HG02870 (cell line): ENCODE results near the gene PTAFR.
"Not testable (repeated sequence)": the region's sequence is repeated elsewhere in the genome, so short reads cannot be mapped to it uniquely, and the experiment has no call there.

Experiments used
- ATAC-seq: cut with Tn5 transposase; IDR thresholded peaks from one replicate; pipeline ENCODE4 v1.9.1; 2021; ENCODE audit warnings: mild to moderate bottlenecking, moderate library complexity; ENCODE audit not compliant: unreplicated experiment

PTAFR gene

DNA sequence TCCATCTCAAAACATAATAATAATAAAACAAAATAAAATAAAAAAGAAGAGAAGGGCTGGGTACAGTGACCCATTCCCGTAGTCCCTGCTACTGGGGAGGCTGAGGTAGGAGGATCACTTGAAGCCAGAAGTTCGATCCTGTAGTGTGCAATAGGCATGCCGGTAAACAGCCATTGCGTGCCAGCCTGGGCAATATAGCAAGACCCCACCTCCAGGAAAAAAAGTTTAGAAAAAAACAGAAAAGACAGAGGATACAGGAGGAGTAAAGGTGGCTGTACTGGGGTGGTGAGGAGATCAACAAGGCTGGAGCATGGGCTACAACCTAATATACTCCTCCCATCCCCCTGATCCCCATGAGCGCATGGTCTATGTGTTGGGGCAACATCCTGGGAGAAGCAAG is 30.8 kb downstream of the PTAFR start:
- no peak for ATAC-seq

- ATAC-seq: peak; percentile 81
Measured at GRCh38 chr1:28144203-28145135, 32.0 kb downstream of the PTAFR start.

- no peak for ATAC-seq
Measured at GRCh38 chr1:28143496-28144202, 32.8 kb downstream of the PTAFR start.

- ATAC-seq: no peak
Measured at GRCh38 chr1:28141685-28142084, 34.8 kb downstream of the PTAFR start.

GRCh38 chr1:28139866-28140265 is 36.6 kb downstream of the PTAFR start:
- ATAC-seq: not testable (repeated sequence)

DNA sequence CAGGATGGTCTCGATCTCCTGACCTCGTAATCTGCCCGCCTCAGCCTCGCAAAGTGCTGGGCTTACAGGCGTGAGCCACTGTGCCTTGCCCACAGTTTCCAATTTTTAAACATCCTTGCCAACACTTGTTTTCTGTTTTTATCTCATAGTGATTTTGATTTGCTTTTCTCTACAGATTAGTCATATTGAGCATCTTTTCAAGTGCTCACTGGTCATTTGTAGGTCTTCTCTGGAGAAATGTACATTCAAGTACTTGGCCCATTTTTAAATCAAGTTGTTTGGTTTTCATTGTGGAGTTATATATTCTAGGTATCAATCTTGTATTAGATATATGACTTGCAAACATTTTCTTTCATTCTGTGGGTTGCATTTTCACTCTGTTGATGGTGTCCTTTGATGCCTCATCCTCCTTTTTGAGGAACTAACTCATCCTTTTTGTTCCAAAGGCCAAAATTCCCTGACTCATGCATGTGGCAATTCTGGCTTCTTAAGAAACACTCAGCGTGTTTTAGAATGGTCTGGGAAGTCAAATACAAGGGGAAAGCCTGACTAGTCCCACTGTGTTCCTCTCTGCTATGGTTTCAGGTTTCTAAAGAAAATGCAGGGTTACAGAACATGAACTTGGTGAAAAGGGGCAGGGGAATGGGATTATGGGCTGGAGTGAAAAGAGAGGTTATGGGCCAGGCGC is 37.3 kb downstream of the PTAFR start:
- no peak for ATAC-seq

- ATAC-seq: no peak
Measured at GRCh38 chr1:28136922-28137613, 39.4 kb downstream of the PTAFR start.

DNA sequence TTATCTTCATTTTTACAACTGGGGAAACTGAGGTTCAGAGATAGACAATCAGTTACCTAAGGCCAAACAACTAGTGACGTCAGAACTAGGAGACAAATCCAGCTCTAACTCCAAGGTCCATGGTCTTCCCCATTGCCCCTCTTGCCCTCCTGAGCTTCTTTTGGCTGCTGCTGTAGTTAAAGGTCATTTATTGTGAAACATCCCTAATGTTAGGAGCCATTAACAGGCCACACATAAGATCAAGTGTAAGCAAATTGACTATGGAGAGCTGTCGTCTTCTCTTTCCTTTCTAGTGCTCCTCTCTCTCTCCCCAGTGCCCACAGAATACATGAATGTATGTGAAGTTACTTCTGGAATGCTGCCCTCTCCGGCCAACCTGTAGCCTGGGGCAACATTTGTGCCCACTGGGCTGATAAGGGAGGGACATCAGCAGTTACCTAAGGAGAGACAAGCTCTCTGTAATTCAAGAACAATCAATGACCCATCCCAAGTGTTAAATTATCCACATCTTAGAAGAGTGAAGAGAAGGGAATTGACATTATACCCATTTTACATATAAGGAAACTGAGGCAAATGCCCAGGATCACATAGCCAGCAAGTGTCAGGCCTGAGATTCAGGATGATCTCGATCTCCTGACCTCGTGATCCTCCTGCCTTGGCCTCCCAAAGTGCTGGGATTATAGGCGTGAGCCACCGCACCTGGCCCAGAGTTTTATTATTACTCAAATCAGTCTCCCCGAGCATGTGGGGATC is 40.1 kb downstream of the PTAFR start:
- ATAC-seq: no peak

- ATAC-seq: no peak
Measured at GRCh38 chr1:28135371-28136168, 40.9 kb downstream of the PTAFR start.

DNA sequence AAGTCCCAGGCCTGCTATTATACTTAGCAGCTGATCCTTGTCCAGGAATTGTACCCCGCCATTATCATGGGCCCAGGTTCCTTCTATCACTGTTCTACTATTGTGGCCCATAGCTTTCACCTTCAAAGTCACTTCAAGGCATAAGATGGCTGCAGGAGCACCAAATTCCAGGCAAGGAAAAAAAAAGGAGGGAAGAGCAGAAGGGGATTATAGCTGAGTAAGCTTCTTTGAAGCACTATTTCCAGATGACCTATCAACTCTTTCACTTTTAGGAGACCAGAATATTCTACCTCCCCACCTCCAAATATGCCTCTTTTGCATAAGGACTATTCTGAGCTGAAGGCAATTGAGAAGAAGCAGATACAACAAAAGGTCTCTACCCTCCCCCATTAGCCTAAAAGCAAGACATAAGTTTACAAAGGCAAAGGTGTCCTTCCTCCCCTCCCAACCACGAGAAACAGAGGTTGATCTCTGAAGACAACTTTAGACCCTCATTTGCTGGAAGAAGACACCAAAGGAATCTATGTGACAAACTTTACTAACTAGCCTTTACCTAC is 41.8 kb downstream of the PTAFR start:
- no peak for ATAC-seq

GRCh38 chr1:28132171-28133167 is 44.0 kb downstream of the PTAFR start:
- ATAC-seq: no peak

DNA sequence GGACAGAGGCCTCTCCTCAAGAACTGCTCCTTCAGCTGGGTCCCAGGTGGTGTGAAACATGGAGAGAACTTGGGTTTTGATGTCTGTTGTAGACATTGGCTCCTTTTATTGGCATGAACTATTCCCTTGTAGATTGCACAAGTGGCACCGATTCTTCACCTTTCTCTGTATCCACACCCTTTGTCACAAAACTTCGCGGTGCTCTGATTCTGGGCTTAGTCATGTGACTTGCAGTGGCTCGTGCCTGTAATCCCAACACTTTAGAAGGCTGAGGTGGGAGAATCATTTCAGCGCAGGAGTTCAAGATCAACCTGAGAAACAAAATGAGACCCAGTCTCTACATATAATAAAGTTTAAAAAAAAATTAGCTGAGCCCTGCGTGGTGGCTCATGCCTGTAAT is 45.6 kb downstream of the PTAFR start:
- no peak for ATAC-seq

DNA sequence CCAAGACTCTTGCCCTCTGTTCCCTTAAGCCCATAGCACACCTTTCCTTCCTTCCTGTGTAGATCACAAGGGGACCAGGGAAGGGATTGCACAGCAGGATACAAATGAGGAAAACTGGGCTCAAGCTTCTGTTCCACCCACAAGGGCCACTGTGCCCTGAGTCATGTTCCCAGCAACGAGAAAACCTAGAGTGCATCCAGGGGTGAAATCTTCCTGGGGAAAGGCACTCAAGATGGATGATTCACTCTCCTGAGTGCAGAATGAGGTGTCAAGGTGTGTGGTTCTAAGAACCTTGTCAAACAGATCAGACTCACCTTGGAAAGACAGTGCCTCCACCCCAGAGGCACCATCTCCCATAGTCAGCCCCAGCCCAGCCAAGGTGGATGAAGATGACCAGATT is 47.3 kb downstream of the PTAFR start:
- no peak for ATAC-seq

- no peak for ATAC-seq
Measured at GRCh38 chr1:28127617-28128257, 48.8 kb downstream of the PTAFR start.

DNA sequence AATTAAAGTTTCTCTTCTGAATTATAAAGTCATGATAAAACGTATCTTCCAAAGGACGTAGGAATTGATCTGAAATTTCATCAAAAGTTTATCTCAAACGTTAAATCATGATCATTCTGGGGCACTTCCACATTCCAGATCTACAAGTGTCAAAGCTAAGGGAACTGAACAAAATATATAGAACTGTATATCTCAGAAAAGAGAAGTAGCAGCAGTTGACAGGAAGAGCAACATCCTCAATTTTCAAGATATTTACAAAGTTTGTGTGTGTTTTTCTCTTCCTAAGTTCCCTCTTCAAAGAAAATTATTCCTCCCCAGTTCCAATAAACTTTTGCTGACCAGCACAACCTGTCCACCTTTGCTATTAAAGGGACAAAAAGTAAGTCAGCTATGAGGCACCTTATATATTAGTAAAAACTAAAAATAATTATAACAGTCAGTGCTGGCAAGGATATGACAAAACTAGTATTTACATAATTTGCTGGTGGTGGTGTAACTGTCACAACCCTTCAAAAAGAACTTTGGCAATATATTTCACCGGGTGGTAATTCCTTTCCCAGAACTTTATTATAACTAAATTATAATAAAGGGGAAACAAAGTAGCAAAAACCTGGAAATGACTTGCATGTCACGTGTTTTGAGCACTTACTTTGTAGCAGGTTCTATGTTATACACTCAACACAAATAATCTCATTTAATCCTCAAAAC is 49.6 kb downstream of the PTAFR start:
- no peak for ATAC-seq

- ATAC-seq: no peak
Measured at GRCh38 chr1:28126212-28126611, 50.3 kb downstream of the PTAFR start.

DNA sequence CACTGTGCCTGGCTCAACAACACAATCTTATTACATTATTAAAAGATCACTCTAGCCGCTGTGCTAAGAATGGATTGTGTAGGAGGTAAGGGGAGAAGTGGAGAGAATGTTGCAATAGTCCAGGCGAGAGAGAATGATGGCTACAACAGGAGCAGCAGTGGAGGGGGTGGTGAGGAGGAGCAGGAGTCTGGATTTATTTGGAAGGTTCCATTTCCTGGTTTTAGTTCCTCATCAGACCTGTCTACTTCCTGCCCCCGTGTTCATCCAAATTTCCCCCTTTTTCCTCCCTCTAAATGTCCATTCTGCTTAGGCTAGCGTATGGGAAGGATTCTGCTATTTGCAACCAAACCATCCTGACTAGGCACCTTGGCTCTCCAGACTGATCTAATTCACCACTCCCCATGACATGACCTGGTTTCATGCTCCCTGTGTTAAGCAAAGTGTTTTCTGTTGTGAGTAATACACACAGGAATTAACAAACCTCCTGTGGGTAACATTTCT is 53.0 kb downstream of the PTAFR start:
- no peak for ATAC-seq
